ELR (cell line): ENCODE results near the gene LRRN4CL.
"Not testable (repeated sequence)": the region's sequence is repeated elsewhere in the genome, so short reads cannot be mapped to it uniquely, and the experiment has no call there.

Experiments
- DNase-seq: peaks from one replicate; pipeline ENCODE4 v3.0.0-alpha.2; 2015; ENCODE audit warnings: low read depth

Gene LRRN4CL

DNA sequence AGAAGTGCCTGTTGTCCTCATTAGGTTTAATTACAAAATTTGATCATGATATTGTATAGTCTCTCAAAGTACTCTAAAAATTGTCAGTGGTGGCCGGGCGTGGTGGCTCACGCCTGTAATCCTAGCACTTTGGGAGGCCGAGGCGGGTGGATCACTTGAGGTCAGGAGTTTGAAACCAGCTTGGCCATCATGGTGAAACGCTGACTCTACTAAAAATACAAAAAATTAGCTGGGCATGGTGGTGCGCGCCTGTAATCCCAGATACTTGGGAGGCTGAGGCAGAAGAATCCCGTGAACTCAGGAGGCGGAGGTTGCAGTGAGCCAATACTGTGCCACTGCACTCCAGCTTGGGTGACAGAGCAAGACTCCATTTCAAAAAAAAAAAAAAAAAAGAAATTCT is 13.9 kb downstream of the LRRN4CL start:
- DNase-seq, result not testable (repeated sequence)

DNA sequence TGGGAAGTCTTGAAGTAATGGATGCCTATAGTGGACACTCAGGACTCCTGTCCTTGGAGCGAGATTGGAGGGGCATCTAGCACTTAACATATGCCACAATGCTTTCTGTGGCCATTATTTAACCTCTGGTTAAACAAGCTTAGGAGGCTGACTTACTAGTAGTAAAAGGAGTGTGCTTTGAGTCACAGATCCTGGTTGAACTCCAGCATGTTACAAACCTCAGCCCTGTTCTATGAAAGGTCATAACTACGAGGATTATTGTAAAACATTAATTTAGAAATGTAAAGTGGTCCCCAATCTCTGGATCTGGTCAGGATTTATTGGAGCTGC is 16.2 kb downstream of the LRRN4CL start:
- no peak for DNase-seq

DNA sequence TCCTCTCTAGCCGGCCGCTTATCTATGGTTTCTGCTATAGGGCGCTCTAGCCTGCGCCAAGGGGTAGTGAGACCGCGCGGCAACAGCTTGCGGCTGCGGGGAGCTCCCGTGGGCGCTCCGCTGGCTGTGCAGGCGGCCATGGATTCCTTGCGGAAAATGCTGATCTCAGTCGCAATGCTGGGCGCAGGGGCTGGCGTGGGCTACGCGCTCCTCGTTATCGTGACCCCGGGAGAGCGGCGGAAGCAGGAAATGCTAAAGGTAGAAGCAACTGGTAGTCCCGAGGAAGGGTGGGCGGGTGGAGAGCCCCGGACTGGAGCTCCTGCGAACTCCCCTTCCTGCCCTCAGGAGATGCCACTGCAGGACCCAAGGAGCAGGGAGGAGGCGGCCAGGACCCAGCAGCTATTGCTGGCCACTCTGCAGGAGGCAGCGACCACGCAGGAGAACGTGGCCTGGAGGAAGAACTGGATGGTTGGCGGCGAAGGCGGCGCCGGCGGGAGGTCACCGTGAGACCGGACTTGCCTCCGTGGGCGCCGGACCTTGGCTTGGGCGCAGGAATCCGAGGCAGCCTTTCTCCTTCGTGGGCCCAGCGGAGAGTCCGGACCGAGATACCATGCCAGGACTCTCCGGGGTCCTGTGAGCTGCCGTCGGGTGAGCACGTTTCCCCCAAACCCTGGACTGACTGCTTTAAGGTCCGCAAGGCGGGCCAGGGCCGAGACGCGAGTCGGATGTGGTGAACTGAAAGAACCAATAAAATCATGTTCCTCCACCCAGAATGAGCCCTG is 17.5 kb downstream of the LRRN4CL start, which contains the start of the genes LBHD1 and UQCC3:
Gene LBHD1, minus strand, starts transcription at position 660 of the 782 bp plus-strand sequence. CDS start 2,236 bp downstream, outside the sequence.
Gene UQCC3, plus strand, starts transcription at position 66 of the 782 bp plus-strand sequence. Its CDS starts 73 bp downstream, at position 139.
- DNase-seq, result peak; percentile 89

DNA sequence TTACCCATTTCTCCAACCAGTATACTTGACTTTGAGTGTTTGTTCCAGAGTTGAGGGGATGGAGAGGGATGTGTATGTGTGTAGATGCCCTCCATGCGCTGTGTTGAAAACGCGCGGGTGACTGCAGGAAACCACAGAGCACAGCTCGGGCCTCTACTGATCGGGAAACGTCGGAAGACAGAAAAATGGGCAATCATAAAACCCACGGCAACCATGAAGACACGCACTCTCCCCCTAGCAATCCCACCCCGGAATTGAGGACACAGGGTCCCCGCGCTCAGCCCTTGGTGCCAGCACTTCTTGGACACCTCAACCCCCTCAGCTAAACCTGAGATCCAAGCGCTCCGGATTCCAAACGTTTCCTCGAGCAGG is 18.1 kb downstream of the LRRN4CL start:
- DNase-seq, result no peak

DNA sequence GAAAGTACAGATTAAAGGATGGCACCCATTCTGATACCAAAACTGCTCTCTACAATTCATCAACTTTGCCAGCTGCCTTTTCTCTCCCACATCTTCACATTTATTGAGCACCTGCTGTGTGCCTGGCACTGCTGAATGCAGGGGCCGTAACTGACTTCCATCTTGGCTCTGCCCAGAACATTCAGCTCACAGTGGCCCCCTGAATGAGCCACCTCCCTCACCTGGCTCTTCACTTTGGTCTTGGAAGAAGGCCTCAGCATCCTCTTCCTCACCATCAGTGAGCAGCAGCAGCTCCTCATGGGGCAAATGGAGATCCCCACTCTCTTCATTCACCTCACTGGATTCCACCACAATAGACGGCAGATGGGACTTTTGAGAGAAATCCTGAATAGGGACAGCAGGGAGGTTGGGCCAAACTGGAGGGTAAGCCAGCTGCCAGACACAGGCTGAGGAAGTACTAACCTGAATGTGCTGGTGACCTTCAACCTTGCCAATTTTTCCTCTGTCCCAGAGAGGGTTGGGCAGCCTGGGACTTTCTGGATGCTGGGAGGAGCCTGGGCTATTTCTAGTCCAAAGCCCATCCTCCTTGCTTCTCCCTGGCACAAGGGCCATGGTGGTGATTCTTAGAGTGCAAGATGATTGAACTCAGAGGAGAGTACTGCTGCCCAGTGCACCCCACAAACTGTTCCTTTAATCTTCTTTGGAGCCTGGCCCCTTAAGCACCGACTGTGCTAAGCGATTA is 19.7 kb downstream of the LRRN4CL start:
- DNase-seq, result no peak

DNA sequence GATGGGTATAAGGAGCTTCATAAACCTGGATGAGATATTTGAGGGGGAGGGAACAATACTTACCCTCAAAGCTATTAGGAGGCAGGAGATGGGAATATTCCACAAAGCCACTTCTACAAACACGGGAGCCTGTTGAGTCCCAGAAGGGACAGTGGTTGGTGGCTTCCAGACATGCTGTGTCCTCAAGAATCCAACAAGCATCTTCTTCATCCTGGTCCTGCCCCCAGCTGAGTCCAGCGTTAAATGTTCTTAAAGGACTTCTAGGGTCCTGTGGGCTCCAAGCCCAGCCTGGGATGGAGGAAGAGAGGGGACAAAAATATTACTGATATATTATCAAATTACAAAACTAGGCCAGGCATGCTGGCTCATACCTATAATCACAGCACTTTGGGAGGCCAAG is 21.9 kb downstream of the LRRN4CL start:
- DNase-seq, result no peak

DNA sequence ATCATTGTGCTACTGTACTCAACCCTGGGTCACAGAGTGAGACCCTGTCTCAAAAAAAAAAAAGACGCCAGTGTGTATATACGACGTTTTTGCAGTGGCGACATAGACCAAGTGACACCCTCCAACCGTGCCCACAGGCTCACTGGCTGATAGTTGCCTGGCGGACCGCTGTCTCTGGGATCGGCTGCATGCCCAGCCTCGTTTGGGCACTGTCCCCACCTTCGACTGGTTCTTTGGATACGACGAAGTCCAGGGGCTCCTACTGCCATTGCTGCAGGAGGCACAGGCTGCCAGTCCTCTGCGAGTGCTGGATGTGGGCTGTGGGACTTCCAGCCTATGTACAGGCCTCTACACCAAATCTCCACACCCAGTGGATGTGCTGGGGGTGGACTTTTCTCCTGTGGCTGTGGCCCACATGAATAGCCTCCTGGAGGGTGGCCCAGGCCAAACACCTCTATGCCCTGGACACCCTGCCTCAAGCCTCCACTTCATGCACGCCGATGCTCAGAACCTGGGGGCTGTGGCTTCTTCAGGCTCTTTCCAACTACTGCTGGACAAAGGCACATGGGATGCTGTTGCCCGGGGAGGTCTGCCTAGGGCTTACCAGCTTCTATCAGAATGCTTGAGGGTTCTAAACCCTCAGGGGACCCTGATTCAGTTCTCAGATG is 22.9 kb downstream of the LRRN4CL start:
- no peak for DNase-seq

DNA sequence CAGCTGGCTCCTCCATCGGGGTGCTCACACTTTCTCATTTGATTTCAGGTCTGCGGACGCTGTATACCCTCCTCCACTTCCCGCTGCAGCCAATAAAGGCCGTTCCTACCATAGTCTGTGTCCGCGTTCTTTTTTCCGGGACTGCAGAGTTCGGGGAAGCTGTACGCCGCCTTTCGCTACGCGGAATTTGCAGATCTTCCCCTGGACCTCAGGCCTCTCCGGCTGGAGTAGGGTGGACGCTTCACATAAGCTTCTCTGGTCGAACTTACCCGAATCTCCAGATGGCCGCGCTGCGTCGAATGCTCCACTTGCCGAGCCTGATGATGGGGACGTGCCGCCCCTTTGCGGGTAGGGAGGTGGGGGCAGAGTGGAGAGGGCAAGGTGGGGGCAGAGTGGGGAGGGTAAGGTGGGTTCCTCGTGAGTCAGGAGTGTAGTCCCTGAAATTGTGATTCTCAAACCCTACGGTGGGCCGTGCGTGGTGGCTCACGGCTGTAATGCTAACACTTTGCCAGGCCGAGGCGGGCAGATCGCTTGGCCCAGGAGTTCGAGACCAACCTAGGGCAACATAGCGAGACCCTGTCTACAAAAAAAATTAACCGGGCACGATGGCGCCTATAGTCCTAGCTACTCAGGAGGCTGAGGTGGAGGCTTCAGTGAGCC is 23.6 kb downstream of the LRRN4CL start:
- peak; percentile 57 for DNase-seq

DNA sequence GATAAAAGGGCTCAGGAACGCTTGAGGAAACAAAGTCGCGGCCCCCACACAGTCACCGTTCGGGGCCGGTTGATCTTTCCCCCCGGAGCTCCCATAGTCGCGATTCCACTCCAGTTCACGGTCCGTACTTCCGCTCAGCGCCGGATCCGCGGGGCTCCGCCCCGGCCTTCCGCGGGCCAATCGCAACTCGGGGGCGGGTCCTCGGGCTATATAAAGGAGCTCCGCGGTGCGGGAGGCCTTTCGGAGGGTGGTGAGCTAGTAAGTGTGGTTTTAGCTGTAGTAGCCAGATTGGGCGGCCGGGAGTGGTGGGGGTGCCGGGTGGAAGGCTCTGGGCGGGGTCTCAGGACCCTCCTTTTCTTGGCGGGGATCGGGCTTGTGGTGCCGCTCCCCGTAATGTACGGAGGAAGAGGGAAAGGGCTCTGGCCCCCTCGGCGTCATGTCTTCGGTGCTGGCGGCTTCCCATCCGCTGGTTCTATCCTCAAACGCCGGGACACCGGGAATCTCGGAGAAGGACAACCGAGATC is 24.2 kb downstream of the LRRN4CL start, which contains the start of the genes C11orf98 and CSKMT:
Gene C11orf98, minus strand, starts transcription at position 136 of the 524 bp plus-strand sequence. Its CDS starts 41 bp downstream, at position 95.
Gene CSKMT, plus strand, starts transcription at position 238 of the 524 bp plus-strand sequence. CDS start 568 bp downstream, outside the sequence.
- DNase-seq, result peak; percentile 95

DNA sequence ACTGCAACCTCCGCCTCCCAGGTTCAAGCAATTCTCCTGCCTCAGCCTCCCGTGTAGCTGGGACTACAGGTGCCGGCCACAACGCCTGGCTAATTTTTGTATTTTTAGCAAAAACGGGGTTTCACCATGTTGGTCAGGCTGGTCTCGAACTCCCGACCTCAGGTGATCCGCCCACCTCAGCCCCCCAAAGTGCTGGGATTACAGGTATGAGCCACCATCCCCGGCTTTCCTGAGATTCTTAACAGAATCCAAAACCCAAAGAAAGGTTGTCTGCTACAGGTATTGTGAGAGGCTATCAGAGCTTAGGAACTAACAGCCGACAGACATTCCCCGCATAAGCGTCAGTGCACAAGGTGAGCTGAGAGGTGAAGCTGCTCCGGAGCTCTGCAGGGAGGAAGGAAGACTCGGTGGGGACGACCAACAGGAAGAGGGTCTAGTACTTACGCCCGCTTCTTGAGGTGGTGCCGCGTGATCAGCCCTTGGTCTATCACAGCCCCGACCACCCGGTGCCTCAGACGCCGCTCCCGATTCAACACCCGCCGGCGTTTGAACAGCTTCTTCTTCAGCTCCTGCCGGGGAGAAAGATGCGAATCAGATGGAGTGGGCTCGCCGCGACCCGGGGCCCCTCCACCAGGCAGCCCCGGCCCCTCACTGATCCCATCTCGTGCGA is 24.8 kb downstream of the LRRN4CL start:
- peak; percentile 70 for DNase-seq

DNA sequence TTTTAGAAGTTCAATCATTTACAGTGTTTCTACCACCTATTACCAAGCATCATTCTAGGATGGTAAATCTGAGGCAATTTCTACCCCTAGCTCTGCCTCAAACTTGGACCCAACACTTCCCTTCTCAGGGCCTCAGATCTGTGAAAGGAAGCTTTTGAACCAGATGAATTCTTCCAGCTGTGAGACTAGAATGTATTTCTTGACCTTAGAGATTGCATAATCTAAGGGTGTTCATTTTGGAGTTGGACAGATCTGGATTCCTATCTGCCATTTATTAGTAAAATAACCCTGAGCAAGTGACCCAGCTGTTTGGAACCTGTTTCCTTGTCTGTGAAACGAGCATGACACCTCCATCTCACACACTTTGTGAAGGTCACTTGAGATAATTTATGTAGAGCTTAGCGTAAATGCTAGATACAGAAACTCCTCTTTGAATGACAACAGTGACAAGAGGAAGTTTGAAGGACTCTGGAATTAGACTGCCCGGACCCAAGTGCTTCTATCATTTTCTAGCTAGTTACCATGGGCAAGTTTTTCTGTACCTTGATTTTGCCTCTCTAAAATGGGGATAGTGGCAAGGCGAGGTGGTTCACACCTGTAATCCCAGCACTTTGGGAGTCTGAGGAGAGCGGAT is 32.4 kb downstream of the LRRN4CL start:
- no peak for DNase-seq

DNA sequence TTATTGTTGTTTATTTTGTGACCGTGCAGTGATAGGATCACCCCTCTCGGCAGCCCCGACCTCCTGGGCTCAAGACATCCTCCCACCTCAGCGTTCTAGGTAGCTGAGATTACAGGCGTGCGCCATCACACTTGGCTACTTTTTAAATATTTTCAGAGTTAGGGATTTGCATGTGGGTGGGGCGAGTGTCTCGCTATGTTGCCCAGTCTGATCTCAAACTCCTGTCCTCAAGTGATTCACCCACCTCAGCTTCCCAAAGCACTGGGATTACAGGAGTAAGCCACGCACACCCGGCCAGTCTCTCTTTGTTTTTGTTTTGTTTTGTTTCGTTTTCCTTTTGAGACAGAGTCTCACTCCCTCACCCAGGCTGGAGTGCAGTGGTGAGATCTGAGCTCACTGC is 35.0 kb downstream of the LRRN4CL start:
- no peak for DNase-seq

DNA sequence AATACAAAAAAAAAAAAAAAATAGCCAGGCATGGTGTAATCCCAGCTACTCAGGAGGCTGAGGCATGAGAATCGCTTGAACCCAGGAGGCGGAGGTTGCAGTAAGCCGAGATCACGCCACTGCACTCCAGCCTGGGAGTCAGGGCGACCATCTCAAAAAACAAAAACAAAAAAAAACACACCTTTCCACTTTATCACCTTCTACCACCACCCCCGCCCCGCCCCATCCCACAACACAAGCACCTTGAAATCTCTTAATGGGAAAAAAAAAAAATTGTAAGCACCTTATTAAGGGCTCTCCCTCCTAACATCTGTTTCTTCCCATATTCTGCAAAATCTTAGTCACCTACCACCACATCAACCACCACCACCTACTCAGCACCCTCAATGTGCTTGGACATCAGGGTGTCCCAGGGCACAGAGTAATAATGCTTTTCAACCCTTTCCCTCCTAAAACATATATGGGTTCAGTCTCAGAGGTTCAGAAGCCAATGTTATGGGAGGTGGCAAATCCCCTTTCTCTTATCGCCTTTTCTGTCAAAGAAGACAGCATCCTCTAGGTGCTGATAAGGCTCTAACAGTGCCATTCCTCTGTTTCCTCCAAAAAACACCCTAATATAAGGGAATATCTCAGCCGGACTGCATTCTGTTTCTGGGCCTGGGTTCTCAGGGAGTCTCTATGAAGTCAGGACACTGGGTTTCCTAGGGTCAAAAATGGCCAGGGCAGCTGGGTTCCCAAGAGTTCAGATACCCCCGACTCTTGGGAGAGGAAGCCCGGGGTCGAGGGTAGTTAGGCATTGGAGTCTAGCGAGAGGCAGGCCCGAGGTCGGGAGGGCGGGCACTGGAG is 36.9 kb downstream of the LRRN4CL start:
- DNase-seq, result peak; percentile 37

DNA sequence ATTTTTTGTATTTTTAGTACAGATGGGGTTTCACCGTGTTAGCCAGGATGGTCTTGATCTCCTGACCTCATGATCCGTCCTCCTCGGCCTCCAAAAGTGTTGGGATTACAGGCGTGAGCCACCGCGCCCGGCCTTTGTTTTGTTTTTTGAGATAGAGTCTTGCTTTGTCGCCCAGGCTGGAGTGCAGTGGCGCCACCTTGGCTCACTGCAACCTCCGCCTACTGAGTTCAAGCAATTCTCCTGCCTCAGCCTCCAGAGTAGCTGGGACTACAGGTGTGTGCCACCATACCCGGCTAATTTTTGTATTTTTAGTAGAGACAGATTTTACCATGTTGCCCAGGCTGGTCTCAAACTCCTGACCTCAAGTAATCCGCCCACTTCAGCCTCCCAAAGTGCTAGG is 39.0 kb downstream of the LRRN4CL start:
- not testable (repeated sequence) for DNase-seq

DNA sequence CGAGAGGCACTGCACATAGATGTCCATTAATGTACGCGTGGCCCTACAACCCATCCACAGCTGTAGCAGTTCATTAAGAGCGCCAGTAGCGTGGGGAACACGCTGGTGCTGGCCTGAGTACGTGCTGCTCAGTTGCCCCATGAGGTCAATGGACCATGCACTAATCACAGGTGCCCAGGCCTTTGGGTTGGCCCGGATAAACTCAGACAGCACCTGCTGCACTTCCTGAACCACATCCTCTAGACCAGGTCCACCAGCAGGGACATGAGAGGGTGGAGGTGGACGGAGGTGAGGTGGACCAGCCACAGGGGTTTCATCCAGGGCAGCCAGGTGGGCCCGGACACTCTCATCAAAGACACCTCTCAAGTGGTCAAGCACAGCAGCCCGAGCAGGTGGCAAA is 39.8 kb downstream of the LRRN4CL start:
- DNase-seq, result no peak

DNA sequence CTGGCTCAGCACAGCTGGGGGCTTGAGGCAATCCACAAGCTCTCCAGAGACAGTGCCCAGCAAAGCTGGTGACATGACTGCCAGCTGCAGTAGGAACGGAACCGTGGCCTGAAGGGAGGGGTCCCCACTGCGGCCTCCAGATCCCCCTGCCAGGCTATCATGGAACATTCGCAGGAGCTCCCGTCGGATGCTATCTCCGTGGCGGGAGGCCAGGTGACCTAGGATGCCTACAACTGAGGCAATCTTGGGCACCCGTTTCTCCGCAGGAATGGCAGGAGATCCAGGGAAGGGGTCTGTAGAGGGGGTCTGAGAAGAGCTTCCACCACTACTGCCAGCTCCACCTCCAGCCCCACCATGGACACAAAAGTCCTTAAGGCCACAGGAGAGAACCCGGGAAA is 40.4 kb downstream of the LRRN4CL start:
- no peak for DNase-seq

DNA sequence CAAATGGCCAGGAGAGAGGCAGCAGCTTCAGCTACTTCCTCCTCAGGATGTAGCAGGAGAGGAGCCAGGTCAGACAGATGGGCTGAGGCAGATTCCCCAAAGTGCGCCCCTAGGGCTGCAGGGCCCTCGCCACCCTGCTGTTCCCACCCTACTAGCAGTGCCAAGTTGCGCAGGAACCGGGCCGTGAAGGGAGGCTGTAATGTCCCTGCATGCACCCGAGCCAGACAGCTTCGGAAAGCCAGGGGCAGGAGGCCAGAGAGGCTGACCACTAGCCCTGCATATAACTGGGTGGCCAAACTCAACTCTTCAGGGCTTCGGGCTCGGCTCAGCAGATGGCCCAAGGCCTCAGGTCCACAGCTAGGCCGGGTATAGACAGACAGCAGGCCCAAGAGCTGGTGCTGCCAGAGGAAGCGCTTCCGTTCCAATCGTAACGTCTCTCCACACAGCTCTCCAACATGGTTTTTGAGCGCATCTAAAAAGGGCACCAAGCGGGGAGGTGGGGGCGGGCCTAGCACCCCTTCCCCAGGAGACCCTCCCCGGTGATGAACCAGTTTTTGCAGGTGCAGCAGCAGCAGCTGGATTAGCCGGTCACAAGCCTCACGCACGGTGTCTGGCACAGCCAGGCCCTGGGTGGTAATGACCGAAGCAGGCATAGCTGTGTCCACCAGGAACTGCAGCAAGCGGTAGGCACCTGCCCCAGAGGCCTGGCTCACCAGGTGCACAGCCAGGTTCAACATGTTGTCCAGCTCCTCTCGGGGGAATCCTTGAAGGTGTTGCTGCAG is 41.0 kb downstream of the LRRN4CL start:
- DNase-seq, result no peak

DNA sequence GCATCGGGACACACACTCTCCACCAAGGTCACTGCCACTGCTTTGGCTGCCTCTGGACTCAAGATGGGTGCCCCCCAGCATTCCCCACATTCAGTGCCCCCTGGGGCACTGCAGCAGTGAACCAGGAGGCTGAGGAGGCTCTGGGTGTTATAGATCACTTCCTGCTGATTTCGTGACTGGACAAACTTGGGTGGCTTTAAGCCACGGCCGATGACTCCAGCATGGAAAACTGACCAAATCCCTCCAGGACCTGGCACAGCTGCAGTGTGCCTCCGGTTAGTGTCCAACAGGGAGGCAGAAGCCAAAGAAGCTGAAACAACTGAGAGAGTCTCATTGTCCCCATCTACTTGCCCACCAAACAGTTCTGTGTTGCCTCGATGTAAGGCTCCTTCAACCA is 41.7 kb downstream of the LRRN4CL start:
- DNase-seq, result no peak
